SK-N-MC (cell line): ENCODE data around the gene STARD4.

Source experiments
- EZH2 ChIP-seq: fragments of 200-600 bp; sonication (generic); IDR thresholded peaks from one replicate; pipeline ENCODE4 v1.6.1; 2017; ENCODE audit warnings: antibody characterized with exemption
- FOXP2 ChIP-seq: optimal IDR thresholded peaks from 2 replicates; pipeline ENCODE3; 2011; ENCODE audit warnings: mild to moderate bottlenecking, moderate library complexity; ENCODE audit not compliant: insufficient read depth; ENCODE audit errors: extremely low read length, control extremely low read depth
- POLR2AphosphoS5 ChIP-seq: IDR thresholded peaks from 2 replicates; pipeline ENCODE4 v1.6.1; 2012; ENCODE audit warnings: mild to moderate bottlenecking, low read depth, low read length, borderline replicate concordance

DNA sequence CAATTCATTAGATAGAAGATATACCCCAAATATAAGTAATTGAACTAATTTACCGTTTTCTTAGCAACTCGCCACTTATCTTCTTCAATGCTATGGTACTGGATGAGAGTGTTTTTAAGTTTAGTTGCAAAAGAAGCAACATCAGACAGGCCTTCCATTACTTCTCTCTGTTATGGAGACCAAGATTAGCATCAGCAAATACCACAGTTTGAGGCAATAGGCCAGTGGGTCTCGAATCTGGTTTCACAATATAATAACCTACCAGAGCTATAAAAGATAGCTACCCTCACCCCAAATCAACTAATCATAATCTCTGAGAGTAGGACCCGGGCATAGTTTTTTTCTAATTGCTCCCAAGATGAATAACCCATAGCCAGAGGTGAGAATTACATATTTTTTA is 5.1 kb downstream of the STARD4 start:
- TF ChIP-seq POLR2AphosphoS5, result no peak
- TF ChIP-seq EZH2, result no peak
- TF ChIP-seq FOXP2, result no peak
